HG03521 (cell line): ENCODE results near the gene IFT25.

ENCODE experiments used
- ATAC-seq: cut with Tn5 transposase; IDR thresholded peaks from one replicate; pipeline ENCODE4 v1.9.1; 2021; ENCODE audit warnings: mild to moderate bottlenecking, moderate library complexity; ENCODE audit not compliant: unreplicated experiment

IFT25 gene

DNA sequence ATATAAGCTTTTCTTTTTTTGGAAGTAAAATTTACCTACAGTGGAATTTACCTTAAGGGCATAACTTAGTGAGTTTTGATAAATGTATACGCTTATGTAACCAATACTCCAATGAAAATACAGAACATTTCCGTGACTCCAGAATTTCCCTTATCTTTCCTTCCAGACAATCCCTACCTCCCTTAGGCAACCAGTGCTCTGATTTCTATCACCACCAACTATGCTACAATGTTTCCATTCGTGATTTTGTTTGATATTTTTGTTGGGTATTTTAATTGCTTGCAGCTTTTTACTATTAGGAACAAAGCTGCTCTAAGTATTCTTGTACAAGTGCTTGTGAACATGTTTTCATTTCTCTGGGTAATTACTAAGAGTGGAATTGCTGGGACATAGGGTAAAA is 14.6 kb downstream of the IFT25 start:
- ATAC-seq = no peak

- no peak for ATAC-seq
These were observed 16.1 kb downstream of the IFT25 start for GRCh38 chr1:53929246-53929960.

- no peak for ATAC-seq
These were observed 18.1 kb downstream of the IFT25 start for GRCh38 chr1:53927376-53927881.

DNA sequence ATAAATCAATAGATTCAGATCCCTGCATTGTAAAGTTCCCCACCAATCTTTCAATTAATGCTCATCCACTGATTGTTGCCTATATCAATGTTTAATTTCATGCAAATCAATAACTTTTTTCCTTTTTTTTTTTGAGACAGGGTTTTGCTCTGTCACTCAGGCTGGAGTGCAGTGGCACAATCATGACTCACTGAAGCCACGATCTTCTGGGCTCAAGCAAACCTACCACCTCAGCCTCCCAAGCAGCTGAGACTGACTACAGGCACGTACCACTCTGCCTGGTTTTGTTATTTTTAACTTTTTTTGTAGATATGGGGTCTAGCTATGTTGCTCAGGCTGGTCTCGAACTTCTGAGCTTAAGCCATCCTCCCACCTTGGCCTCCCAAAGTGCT is 25.8 kb downstream of the IFT25 start:
- no peak for ATAC-seq

DNA sequence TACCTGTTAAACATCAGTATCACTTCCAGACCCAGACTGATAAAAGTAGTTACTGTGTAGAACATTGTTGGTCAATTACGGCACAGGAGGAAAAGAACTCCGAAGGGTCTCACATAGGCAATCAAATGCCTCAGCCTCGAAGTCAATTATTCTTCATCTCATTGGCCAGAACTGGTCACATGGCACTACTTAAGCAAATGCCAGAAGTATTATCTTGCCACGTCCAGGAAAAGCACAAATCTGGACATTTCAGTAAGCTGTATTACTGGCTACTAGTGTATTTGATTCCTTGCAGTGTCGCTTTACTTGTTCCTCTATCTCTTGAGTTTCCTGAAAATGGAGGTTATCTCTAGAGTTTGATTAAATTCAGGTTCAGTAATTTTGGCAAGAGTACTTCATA is 27.2 kb downstream of the IFT25 start:
- ATAC-seq = no peak

GRCh38 chr1:53913352-53914033 is 32.0 kb downstream of the IFT25 start:
- no peak for ATAC-seq

DNA sequence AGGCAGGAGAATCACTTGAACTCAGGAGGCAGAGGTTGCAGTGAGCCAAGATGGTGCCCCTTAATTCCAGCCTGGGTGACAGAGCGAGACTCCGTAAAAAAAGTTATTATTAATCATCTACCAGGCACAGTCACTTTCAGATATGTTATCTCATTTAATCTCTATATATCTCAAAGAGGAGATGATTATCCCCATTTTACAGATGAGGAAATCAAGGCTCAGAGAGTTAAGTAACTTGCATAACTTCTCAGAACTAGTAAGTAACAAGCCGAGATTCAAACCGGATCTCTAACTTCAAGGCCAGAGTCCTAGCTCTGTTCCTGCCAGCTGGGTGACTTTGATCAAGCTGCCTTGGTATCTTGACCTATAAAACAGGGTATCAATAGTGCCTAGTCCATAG is 34.1 kb downstream of the IFT25 start:
- no peak for ATAC-seq

- no peak for ATAC-seq
These were observed 35.6 kb downstream of the IFT25 start for GRCh38 chr1:53909946-53910345.

- no peak for ATAC-seq
These were observed 39.4 kb downstream of the IFT25 start for GRCh38 chr1:53906121-53906520.

- ATAC-seq = no peak
These were observed 40.0 kb downstream of the IFT25 start for GRCh38 chr1:53905509-53905908.

DNA sequence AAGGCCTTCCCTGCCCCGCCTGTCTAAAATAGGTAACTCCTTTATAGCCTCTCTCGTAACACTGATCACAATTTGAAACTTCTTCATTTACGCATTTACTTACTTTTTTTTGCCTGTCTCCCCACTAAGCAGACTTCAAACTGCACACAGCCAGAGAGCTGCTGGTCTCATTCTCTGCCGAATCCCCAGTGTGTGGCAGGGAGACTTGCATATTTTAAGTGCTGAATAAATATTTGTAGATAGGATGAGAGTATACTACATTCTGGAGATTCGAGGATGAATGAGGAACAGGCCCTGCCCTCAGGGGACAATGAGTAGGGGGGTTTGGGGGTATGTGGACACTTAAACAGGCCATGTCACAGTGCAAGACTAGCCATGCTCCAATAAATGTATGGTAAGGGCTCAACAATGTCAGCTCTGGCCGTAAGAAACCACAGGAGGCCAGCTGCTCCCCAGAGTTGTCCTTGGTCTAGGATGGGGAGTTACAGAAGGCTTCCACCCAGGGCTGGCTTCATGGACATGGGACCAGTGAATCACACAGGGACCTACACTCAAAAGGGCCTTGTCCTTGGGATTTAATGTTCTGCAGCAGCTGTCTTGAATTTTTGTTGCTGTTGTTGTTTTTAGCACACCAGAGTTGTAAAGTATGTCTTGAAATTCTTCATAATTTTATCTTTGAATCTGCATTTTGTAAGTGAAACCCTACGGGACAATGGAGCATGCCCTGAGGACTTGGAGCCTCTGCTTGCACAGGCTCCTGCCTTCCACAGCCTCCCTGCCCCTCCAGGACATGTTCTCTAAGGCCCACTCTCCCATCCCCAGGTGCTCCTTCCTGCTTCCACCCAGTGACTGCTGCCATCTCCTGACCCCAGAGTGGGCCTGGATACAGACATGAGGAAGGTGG is 43.0 kb downstream of the IFT25 start:
- no peak for ATAC-seq

GRCh38 chr1:53899708-53900107 is 45.8 kb downstream of the IFT25 start:
- ATAC-seq = no peak

DNA sequence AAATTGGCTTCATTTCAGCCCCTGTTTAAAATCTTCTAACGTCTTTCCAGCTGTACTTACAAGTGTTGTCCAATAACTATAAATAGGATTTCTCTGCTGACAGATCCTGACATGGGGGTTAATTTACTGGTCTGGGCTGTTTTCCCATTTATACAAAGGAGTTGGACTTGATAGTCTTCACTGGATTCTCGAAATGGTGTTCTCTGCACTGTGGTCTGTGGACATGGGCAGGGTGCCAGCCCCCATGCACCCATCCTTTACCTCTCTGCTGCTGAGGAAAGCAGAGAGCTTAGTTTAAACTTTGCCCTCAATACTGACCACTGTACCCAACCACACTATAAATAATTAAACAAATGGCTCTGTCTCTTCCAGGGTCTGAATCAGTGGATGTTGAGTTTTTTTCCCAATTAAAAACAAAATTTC is 46.3 kb downstream of the IFT25 start:
- no peak for ATAC-seq

DNA sequence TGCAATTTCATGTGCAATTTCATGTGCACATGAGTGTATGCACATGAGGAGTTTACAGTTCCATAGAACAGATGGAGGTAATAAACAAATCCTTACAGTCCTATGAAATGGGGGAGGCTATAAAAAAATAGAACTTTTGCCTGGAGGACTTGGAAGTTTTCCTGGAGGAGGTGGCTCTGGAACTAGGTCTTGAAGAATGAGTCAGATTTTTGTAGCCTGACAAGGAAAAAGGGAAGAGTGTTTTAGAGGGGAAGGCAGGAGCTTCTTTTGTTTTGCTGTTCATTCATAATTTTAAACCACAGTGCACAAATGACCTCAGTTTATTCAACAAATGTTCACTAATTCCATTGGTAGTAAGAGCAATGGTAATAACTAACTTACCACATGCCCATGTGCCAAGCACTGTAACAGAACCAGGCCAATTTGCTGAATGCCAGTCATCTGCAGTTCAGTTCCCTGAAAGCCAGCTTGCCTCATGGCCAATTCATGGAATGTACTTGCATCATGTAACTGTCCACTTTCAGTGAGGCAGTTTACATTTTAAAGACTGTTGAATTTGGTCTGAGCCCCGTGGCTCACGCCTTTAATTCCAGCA is 48.8 kb downstream of the IFT25 start:
- no peak for ATAC-seq

DNA sequence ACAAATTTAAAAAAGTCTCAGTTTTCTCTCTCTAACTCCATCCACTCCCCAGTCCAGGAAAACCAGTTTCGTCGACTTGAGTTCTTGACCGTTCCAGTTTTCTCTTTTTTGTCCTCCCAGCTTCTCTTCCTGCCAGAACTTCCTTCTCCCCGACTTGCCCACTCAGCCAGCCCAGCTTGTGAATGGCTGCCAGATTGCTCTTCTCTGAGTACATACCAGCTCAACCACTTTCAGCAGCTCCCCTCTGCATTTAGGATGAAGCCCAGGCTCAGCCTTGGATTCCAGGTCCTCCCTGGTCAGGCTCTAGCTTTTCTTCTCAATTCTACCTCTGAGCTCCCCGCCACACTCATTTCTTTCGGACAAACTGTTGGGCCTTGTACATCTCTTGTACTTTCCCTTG is 50.1 kb downstream of the IFT25 start:
- ATAC-seq = no peak

DNA sequence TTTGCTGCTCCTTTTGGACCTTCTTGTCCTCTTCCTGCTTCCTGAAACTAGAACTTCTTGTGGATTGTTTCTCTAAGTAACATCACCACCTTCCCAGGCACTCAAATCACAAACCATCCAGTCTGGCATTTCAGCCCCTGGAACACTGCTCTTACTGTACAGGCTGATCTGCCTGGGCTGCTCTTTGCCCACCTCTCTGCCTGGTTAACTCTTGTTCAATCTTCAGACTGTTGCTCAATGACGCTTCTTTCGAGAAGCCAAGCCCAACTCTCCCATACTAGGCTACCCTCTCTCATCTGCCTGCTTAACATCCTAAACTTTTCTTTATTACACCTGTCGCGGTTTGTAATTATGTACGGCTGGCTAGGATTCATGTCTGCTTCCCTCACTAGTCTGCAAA is 50.9 kb downstream of the IFT25 start:
- ATAC-seq = no peak

GRCh38 chr1:53893999-53894636 is 51.4 kb downstream of the IFT25 start, which contains the start of gene DIO1:
Gene DIO1, plus strand, starts transcription at chr1:53894187. Its CDS starts 24 bp downstream, at chr1:53894211.
- ATAC-seq = no peak

GRCh38 chr1:53892911-53893310 is 52.6 kb downstream of the IFT25 start:
- ATAC-seq = no peak

GRCh38 chr1:53891678-53892077 is 53.8 kb downstream of the IFT25 start:
- ATAC-seq = no peak

GRCh38 chr1:53891018-53891417 is 54.5 kb downstream of the IFT25 start:
- no peak for ATAC-seq
